ENCODE results near the gene TEX55. TPM values are rescaled to one million over a fixed set of nuclear protein-coding genes. Genes with fewer than 3 reads are reported as not detected.
A peak's percentile ranks its signal among the peaks of the same experiment; 100 is the strongest.
"Not testable (repeated sequence)": the region's sequence is repeated elsewhere in the genome, so short reads cannot be mapped to it uniquely, and the experiment has no call there.

TEX55 gene
- total RNA-seq, 1 experiment from 2014 or later: not detected

- Histone ChIP-seq H3K4me3 (ENCODE audit: insufficient read depth, low read depth, low read length) (no peak overlapping the region), H3K36me3 (replicated peaks; ENCODE audit: control insufficient read depth, insufficient read depth, low read length) (no peaks in the 10 kb centered on the region), H3K27me3 (ENCODE audit: control insufficient read depth, insufficient read depth, low read length) (no peaks in the 10 kb centered on the region)
- no peak for DNase-seq
These were observed 812 bp downstream of the TEX55 start for GRCh38 chr3:119146578-119147375.

- no peak for DNase-seq
- Histone ChIP-seq H3K36me3 (replicated peaks; ENCODE audit: control insufficient read depth, insufficient read depth, low read length) (no peaks in the 10 kb centered on the region), H3K27me3 (ENCODE audit: control insufficient read depth, insufficient read depth, low read length) (no peaks in the 10 kb centered on the region), H3K4me3 (ENCODE audit: insufficient read depth, low read depth, low read length) (no peak overlapping the region)
These were observed 1.5 kb downstream of the TEX55 start for GRCh38 chr3:119147494-119147893.

- Histone ChIP-seq H3K4me3 (ENCODE audit: insufficient read depth, low read depth, low read length) (no peak overlapping the region), H3K36me3 (replicated peaks; ENCODE audit: control insufficient read depth, insufficient read depth, low read length) (no peaks in the 10 kb centered on the region), H3K27me3 (ENCODE audit: control insufficient read depth, insufficient read depth, low read length) (no peaks in the 10 kb centered on the region)
- DNase-seq: no peak
These were observed 2.7 kb downstream of the TEX55 start for GRCh38 chr3:119148493-119149180.

GRCh38 chr3:119149484-119149883 lies 3.5 kb downstream of the TEX55 start:
- H3K4me3 ChIP-seq (ENCODE audit: insufficient read depth, low read depth, low read length): no peak overlapping the region
- no peaks in the 10 kb centered on the region for H3K36me3 ChIP-seq (replicated peaks; ENCODE audit: control insufficient read depth, insufficient read depth, low read length)
- no peaks in the 10 kb centered on the region for H3K27me3 ChIP-seq (ENCODE audit: control insufficient read depth, insufficient read depth, low read length)
- DNase-seq: no peak

- no peak for DNase-seq
- H3K27me3 ChIP-seq (ENCODE audit: control insufficient read depth, insufficient read depth, low read length): no peaks in the 10 kb centered on the region
- H3K36me3 ChIP-seq (replicated peaks; ENCODE audit: control insufficient read depth, insufficient read depth, low read length): no peaks in the 10 kb centered on the region
- H3K4me3 ChIP-seq (ENCODE audit: insufficient read depth, low read depth, low read length): no peak overlapping the region
These were observed 10.9 kb downstream of the TEX55 start for GRCh38 chr3:119156868-119157267.

- no peak overlapping the region for H3K4me3 ChIP-seq (ENCODE audit: insufficient read depth, low read depth, low read length)
- no peaks in the 10 kb centered on the region for H3K27me3 ChIP-seq (ENCODE audit: control insufficient read depth, insufficient read depth, low read length)
- no peaks in the 10 kb centered on the region for H3K36me3 ChIP-seq (replicated peaks; ENCODE audit: control insufficient read depth, insufficient read depth, low read length)
- no peak for DNase-seq
These were observed 12.0 kb downstream of the TEX55 start for GRCh38 chr3:119157971-119158370.

- no peak for DNase-seq
- H3K27me3 ChIP-seq (ENCODE audit: control insufficient read depth, insufficient read depth, low read length): no peaks in the 10 kb centered on the region
- no peaks in the 10 kb centered on the region for H3K36me3 ChIP-seq (replicated peaks; ENCODE audit: control insufficient read depth, insufficient read depth, low read length)
- H3K4me3 ChIP-seq (ENCODE audit: insufficient read depth, low read depth, low read length): no peak overlapping the region
These were observed 14.4 kb downstream of the TEX55 start for GRCh38 chr3:119160361-119160760.

GRCh38 chr3:119160815-119161214 lies 14.8 kb downstream of the TEX55 start:
- no peaks in the 10 kb centered on the region for H3K27me3 ChIP-seq (ENCODE audit: control insufficient read depth, insufficient read depth, low read length)
- H3K36me3 ChIP-seq (replicated peaks; ENCODE audit: control insufficient read depth, insufficient read depth, low read length): no peaks in the 10 kb centered on the region
- H3K4me3 ChIP-seq (ENCODE audit: insufficient read depth, low read depth, low read length): no peak overlapping the region
- no peak for DNase-seq

- no peaks in the 10 kb centered on the region for H3K27me3 ChIP-seq (ENCODE audit: control insufficient read depth, insufficient read depth, low read length)
- H3K4me3 ChIP-seq (ENCODE audit: insufficient read depth, low read depth, low read length): no peak overlapping the region
- no peaks in the 10 kb centered on the region for H3K36me3 ChIP-seq (replicated peaks; ENCODE audit: control insufficient read depth, insufficient read depth, low read length)
- no peak for DNase-seq
These were observed 15.3 kb downstream of the TEX55 start for GRCh38 chr3:119161240-119161639.

GRCh38 chr3:119164745-119165144 lies 18.8 kb downstream of the TEX55 start:
- not testable (repeated sequence) for H3K27me3 ChIP-seq (ENCODE audit: control insufficient read depth, insufficient read depth, low read length); H3K4me3 ChIP-seq (ENCODE audit: insufficient read depth, low read depth, low read length); DNase-seq; H3K36me3 ChIP-seq (replicated peaks; ENCODE audit: control insufficient read depth, insufficient read depth, low read length)

GRCh38 chr3:119170821-119171220 lies 24.9 kb downstream of the TEX55 start:
- H3K4me3 ChIP-seq (ENCODE audit: insufficient read depth, low read depth, low read length): no peak overlapping the region
- no peaks in the 10 kb centered on the region for H3K27me3 ChIP-seq (ENCODE audit: control insufficient read depth, insufficient read depth, low read length)
- H3K36me3 ChIP-seq (replicated peaks; ENCODE audit: control insufficient read depth, insufficient read depth, low read length): no peaks in the 10 kb centered on the region
- no peak for DNase-seq

- H3K27me3 ChIP-seq (ENCODE audit: control insufficient read depth, insufficient read depth, low read length): no peaks in the 10 kb centered on the region
- H3K36me3 ChIP-seq (replicated peaks; ENCODE audit: control insufficient read depth, insufficient read depth, low read length): no peaks in the 10 kb centered on the region
- H3K4me3 ChIP-seq (ENCODE audit: insufficient read depth, low read depth, low read length): no peak within 1 kb of the TSS
- DNase-seq: peak; percentile 87
These were observed 27.4 kb downstream of the TEX55 start, which contains the start of gene UPK1B for GRCh38 chr3:119173325-119173724. TSS of gene UPK1B (plus strand) at chr3:119173598. CDS start at chr3:119186742, 13,144 bp downstream.

- no peaks in the 10 kb centered on the region for H3K27me3 ChIP-seq (ENCODE audit: control insufficient read depth, insufficient read depth, low read length)
- DNase-seq: no peak
- no peaks in the 10 kb centered on the region for H3K36me3 ChIP-seq (replicated peaks; ENCODE audit: control insufficient read depth, insufficient read depth, low read length)
- no peak overlapping the region for H3K4me3 ChIP-seq (ENCODE audit: insufficient read depth, low read depth, low read length)
These were observed 30.1 kb downstream of the TEX55 start for GRCh38 chr3:119175872-119176756.

GRCh38 chr3:119176778-119177177 lies 30.8 kb downstream of the TEX55 start:
- no peak overlapping the region for H3K4me3 ChIP-seq (ENCODE audit: insufficient read depth, low read depth, low read length)
- H3K36me3 ChIP-seq (replicated peaks; ENCODE audit: control insufficient read depth, insufficient read depth, low read length): no peaks in the 10 kb centered on the region
- DNase-seq: no peak
- no peaks in the 10 kb centered on the region for H3K27me3 ChIP-seq (ENCODE audit: control insufficient read depth, insufficient read depth, low read length)

Measured in H7 (cell line).